Astrocyte of the hippocampus (primary cell): ENCODE results near the gene ANKRD40.

Experiments used
- DNase-seq: peaks from one replicate; pipeline ENCODE4 v3.0.0; 2011; ENCODE audit warnings: low read depth, low spot score

ANKRD40 gene

GRCh38 chr17:50649042-50649908 lies 58.4 kb downstream of the ANKRD40 start:
- no peak for DNase-seq

- no peak for DNase-seq
Observed at GRCh38 chr17:50647187-50647586, 60.5 kb downstream of the ANKRD40 start.

- DNase-seq, result no peak
Observed at GRCh38 chr17:50645748-50646682, 61.7 kb downstream of the ANKRD40 start.
